Umbilical cord (tissue), 2 donors: ENCODE results near the gene SYCP1. TPM values are rescaled to one million over a fixed set of nuclear protein-coding genes. Genes with fewer than 3 reads are reported as not detected.
"Not testable (repeated sequence)": the region's sequence is repeated elsewhere in the genome, so short reads cannot be mapped to it uniquely, and the experiment has no call there.

Source experiments
- DNase-seq: peaks from one replicate; pipeline ENCODE4 v3.0.0-alpha.2; 2015; ENCODE audit warnings: low spot score
- total RNA-seq: library from RNA; depleted of rRNA; stranded (reverse); fragments of >200 nt; gene quantifications from one replicate; pipeline ENCODE4 v1.2.3, GENCODE V29; 2014; ENCODE audit warnings: low replicate concordance; ENCODE audit not compliant: insufficient read depth

Gene SYCP1
- total RNA-seq, 1 donor from 2014 or later: 2.4 TPM

DNA sequence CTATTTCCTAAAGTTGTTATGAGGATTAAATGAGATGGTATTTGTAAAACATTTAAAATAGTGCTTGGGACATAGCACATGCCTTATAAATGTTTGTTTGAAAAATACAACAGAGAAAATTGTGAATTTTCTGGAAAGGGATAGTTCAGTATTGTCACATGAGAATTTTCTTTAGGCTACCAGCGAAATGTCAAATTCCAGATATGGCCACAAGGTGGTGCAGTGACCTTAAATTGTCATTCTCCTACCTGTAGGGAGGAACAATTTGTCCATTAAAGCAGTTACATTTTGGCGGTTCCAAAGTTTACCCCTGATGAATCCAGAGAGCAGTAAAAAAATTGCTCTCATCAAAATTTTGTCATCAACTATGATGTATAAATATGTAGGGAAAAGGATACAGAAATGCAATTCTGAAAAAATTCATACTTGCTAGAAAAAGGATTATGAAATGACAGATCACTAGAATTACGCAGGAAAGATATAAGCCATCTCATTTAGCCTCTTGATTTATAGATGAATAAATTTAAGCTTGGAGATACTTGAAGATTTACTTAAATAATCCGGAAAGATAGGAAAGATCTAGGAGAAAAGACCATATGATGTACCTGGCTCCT is 124.7 kb downstream of the SYCP1 start:
- peak; percentile 57 for DNase-seq

DNA sequence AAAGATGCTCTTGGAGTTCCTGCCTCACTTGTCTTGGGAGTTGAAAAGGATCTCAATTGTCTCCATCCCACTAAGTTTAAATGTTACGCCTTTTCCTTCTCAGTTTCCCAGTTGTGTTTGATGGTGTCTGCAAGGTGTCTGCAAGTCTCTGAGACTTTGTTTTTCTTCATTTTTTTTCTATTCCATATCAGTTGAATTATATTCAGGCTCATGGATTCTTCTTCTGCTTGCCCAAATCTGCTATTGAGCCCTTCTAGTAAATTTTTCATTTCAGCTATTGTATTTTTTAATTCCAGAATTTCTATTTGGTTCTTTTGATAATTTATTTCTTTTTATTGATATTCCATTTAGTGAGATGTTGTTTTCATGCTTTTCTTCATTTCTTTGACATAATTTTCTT is 127.6 kb downstream of the SYCP1 start:
- DNase-seq: no peak

DNA sequence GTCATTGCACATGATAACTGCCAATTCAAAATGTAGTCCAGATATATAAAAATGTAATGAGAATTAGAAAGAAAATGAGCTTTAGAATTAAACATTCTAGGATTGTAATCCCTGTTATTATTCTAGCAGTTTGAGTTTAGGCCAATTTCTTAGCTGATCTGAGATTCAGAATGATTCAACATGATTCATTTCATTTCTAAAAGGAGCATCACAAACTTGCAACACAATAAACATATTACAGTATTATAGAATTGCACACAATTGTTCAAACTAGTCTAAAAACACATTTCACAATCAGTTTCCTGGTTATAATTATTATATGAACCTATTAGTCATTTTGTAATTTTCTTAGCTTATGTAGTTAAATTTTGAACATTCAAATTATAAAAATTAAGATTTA is 131.6 kb downstream of the SYCP1 start:
- DNase-seq: no peak

DNA sequence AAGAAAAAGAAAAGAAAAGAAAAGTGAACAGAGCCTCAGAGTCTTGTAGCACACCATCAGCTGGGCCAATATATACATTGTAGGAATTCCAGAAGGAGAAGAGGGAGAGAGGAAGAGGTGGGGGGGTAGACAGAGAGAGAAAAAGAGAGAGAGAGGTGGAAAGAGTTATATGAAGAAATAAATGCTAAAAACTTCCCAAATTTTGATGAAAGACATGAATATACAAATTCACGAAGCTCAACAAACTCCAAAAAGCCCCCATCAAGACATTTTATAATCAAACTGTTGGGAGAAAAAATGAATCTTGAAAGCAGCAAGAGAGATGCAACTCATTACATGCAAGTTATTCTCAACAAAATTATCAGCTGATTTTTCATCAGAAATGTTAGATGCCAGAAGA is 133.4 kb downstream of the SYCP1 start:
- no peak for DNase-seq

DNA sequence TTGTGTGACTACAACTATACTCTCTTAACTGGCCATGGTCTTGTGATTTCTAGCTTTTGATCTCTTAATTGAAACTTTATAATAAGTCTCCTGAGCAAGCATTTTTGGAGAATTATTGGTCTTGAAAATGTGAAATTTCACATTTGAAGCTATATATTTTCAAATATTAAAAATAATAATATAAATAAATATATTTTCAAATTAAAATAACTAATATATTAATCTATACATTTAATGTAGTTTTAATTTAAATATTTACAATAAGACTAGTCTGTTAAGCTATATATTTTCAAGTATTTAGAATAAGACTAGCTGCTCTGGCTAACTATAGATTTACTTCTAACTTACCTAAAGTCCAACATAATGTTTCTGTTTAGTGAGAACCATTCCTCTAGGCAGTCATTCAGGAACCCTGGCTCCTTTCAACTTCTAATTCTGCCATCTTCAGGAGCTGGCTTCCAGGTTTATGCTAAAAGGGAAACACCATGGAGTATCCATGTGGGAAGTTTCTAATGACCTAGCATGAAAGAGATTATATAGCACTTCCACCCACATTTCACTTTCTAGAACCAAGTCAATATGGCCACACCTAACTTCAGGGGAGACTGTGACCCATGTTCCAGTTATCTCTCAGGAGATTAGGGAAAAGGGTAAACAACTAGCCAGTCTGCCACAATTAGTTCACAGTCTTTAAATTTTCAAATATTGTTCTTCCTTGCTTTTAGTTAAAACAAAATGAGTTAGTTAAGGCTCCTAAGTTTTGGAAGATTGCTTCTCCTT is 143.0 kb downstream of the SYCP1 start:
- DNase-seq: no peak

DNA sequence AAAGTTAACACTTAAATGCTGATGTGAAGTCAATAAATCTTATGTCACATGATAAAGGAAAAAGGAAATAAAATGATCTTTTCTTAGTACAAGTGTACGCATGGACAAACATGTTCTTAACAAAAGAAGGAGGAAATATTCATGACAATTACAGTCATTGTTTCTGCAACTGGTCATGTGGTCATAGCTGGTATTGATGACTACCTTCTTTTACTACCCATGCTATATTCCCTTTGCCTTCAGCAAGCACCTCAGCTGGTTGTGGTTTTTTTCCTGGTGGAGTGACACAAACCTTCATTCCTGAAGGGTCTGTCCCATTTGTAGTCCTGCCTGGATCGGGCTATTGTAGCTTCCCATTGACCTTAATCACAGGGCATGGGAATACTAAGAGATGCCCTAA is 151.5 kb downstream of the SYCP1 start:
- DNase-seq: no peak

DNA sequence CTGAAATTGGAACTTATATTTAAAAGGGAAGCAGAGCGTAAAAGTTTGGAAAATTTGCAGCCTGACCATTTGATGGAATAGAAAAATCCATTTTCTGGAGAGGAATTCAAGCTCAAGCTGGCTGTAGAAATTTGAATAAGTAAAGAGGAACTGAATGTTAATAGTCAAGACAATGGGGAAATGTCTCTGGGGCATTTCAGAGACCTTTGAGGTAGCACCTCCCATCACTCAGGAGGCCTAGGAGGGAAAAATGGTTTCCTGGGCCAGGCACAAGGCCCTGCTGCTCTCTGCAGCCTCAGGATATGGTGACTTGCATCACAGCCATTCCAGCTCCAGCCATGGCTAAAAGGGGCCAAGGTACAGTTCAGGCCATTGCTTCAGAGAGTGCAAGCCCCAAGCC is 157.3 kb downstream of the SYCP1 start:
- no peak for DNase-seq

DNA sequence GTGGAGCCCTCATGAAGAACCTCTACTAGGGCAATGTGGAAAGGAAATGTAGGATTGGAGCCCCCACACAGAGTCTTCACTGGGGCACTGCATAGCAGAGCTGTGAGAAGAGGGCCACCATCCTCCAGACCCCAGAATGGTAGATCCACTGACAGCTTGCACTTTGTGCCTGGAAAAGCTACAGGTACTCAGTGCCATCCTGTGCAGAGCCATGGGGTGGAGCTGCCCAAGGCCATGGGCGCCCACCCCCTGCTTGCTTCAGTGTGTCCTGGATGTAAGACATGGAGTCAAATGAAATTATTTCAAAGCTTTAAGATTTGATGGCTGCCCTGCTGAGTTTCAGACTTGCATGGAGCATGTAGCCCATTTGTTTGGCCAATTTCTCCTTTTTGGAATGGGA is 157.8 kb downstream of the SYCP1 start:
- no peak for DNase-seq

DNA sequence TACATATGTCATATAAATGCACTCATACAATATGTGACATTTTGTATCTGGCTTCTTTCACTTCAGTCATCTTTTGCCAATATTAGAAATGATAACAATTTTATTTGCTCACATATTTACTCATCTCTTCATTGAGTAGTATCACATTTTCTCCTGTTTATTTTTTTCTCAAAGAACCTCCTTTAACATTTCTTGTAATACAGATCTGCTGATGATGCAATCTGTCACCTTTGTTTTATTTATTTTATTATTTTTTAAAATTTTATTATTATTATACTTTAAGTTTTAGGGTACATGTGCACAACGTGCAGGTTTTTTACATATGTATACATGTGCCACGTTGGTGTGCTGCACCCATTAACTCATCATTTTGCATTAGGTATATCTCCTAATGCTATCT is 159.1 kb downstream of the SYCP1 start:
- no peak for DNase-seq

DNA sequence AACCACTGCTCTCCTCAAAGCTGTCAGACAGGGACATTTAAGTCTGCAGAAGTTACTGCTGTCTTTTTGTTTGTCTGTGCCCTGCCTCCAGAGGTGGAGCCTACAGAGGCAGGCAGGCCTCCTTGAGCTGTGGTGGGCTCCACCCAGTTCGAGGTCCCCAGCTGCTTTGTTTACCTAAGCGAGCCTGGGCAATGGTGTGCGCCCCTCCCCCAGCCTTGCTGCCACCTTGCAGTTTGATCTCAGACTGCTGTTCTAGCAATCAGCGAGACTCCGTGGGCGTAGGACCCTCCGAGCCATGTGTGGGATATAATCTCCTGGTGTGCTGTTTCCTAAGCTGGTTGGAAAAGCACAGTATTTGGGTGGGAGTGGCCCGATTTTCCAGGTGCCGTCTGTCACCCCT is 164.9 kb downstream of the SYCP1 start:
- DNase-seq: not testable (repeated sequence)

DNA sequence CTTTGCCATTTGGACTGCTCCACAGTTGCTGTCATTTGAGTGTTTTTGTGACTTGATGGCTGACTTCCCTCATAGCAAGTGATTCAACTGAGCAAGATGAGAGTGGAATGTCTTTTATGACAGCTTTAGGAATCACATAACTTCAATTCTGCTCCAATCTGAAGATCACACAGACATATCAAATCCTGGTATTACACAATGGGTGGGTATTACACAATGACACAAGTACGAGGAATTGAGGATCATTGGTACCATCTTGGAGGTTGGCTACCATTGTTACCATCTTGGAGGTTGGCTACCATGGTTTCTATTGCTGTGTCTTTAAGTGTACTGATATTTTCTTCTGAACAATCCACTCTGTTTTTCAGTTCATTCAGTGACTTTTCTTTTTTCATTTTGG is 166.5 kb downstream of the SYCP1 start:
- no peak for DNase-seq

DNA sequence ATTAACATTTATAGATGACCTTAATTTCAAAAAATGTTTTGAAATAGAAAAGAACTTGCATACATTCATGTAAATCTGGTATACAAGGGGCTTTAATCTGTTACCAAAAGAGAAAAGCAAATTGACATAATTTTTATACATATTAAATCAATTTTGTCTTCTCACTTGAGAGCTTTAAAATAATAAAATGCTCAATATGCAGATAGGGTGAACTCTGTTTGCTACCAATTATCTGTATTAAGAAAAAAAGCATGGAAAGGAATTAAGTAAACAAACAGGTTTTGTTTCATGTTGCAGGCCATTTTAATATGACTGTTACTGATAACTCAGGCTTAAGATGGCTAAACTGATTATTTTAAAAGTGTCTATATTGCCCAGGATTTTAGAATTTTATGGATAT is 168.9 kb downstream of the SYCP1 start:
- no peak for DNase-seq

DNA sequence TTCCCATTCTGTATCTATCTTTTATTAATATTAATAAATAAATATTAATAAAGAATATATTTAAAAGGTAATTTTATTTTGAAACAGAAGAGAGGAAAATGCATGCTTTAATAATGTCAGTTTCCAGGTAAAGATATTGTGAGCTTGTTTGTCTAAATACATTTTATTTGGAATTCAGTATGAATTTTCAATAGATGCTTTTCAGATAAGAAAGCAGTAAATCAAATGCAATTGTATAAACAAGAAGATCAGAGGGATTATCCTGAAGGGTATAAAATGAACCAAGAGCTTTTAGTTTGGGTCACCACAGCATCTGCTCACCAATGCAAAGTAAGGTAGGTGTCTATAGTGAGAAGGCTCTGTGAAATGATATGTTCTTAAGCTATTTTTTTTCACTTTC is 174.9 kb downstream of the SYCP1 start, which contains the start of gene TSHB:
TSS of gene TSHB (plus strand) at position 301 of the 400 bp plus-strand sequence. CDS start 3,537 bp downstream, outside the sequence.
- no peak for DNase-seq

DNA sequence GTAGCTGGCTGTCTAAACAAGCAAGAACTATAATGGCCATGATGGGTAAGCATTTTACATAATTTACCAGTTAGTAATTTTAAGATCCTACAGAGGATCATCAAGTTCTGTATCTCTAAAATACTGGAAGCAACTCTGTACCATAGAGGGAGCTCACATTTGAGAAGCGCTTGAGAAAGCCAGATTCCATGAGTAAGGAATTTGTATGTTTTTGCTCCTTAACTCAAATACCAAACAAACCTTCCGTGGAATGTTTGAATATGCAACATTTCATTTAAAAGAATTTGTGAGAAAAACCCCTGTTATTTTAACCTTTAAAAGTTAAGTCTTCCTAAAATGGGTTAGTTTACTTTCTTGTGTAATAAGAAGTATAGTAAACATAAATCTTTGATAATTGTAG is 176.9 kb downstream of the SYCP1 start:
- DNase-seq: peak; percentile 9

DNA sequence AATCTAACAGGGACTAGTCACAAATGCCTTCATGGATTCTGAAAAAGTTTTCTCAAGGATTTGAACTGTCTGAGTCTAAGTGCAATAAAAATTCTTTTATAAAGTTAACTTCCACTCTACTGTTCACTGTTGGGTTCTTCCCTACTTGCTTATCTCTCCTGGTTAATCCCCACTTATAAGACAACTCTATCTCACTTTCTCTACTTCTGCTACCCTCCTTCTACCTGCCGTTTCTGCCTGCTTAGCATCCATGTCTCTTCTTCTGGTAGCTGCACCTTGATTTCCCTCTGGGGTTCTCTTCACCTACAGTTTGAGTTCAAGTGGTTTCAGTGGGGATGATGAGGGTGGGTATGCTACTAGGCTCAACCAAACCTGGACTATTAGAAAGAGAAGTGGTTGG is 181.0 kb downstream of the SYCP1 start:
- no peak for DNase-seq

DNA sequence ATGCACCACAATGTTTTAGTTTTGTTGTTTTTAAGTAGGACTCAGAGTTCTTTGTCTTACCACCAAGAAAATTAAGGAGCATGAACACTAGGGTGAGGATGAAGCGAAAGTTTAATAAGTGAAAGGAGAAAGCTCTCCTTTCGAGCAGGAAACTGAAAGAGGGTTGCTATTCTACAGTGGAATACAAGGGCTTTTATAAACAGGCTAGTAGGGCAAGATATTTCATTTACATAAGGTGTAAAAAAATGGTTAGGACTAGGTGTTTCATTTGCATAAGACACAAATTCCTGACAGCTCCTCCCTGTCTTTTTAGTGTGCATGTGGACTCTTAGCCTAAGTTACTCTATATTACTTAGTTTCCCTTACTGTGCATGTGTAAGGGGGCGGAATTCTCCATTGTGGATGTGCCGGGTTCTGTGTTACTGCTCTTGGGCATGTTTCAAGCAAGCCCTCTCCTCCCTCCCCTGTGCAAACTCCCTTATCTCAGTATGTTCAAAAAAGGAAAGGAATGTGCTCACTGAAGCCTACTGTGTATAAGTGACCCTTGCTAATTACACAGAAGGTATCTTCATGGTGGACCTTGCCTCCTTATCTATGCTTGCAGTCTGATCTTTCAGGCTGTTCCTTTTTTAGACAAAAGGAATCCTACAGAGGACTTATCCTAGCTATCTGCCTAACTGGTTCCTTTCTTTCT is 182.3 kb downstream of the SYCP1 start:
- no peak for DNase-seq

DNA sequence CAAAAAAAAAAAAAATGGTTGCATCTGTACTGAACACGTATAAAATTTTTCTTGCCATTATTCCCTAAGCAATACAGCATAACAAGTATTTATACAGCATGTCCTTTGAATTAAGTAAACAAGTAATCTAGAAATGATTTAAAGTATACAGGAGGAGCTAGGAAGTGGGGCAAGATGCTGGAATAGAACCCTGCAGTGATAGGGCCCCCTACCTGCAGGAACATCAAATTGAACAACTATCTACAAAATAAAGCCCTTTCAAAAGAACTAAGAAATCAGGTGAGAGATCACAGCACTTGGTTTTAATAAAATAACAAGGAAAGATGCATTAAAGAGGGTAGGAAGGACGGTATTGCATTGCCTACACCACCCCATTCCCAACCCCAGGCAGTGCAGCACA is 185.8 kb downstream of the SYCP1 start:
- no peak for DNase-seq

DNA sequence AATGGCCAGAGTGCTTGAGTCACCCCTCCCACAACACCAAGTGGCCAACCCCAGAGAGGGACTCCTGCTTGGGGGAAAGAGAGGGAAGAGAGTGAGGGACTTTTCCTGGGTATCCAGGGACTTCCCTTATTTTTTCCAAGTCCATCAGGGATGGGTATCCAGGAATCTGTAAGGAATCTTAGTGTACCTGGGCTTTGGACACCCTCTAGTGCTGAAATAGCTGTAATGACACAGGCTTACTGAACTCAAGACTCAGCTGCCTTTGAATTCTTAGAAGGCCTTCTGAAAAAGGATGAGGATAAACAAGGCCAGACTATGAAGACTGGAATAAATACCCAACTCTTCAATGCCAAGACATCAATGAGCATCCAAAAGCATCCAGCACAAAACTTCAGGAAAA is 187.0 kb downstream of the SYCP1 start:
- no peak for DNase-seq

Other genes with a start within 250 kb of the SYCP1 start
- gene DENND2C, start 184.8 kb upstream of the SYCP1 start, total RNA-seq: 10.8 TPM
- not detected for gene AMPD1, start 159.3 kb upstream of the SYCP1 start, total RNA-seq
- 32.7 TPM for gene NRAS, start 138.1 kb upstream of the SYCP1 start, total RNA-seq
- gene CSDE1, start 96.9 kb upstream of the SYCP1 start, total RNA-seq: 468 TPM
- gene SIKE1, start 74.2 kb upstream of the SYCP1 start, total RNA-seq: 163 TPM
- not detected for gene TSHB, start 175.0 kb downstream of the SYCP1 start, total RNA-seq
- gene TSPAN2, start 234.6 kb downstream of the SYCP1 start, total RNA-seq: 28.2 TPM